ENCODE data around the gene RPL11. TPM values are rescaled to one million over a fixed set of nuclear protein-coding genes. Genes with fewer than 3 reads are reported as not detected.
"Not testable (repeated sequence)": the region's sequence is repeated elsewhere in the genome, so short reads cannot be mapped to it uniquely, and the experiment has no call there.

RPL11 gene
- total RNA-seq, 1 donor = 592 TPM

- DNase-seq (ENCODE audit: low read depth) = no peak
- no peak for TF ChIP-seq CTCF (IDR thresholded peaks at IDR 0.05; ENCODE audit: insufficient read depth, low read depth, low read length)
- H3K4me3 ChIP-seq (ENCODE audit: low read depth, low read length) = no peak overlapping the region
Observed at GRCh38 chr1:23684415-23684814, 7.2 kb upstream of the RPL11 start.

- not testable (repeated sequence) for H3K4me3 ChIP-seq (ENCODE audit: low read depth, low read length); DNase-seq (ENCODE audit: low read depth)
Observed at GRCh38 chr1:23685197-23685596, 6.4 kb upstream of the RPL11 start.

DNA sequence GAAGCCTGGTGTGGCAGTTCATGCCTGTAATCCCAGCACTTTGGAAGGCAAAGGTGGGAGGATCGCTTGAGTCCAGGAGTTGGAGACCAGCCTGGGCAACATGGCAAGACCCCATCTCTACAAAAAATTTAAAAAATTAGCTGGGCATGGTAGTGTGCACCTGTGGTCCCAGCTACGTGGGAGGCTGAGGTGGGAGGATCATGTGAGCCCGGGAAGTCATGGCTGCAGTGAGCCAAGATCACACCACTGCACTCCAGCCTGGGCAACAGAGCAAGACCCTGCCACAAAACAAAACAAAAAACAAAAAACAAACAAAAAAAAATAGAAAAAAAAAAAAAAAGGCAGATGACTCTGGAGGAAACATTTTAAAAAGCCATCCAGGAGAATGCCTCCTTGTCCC is 3.9 kb upstream of the RPL11 start:
- not testable (repeated sequence) for H3K4me3 ChIP-seq (ENCODE audit: low read depth, low read length); DNase-seq (ENCODE audit: low read depth)

GRCh38 chr1:23688281-23688680 is 3.3 kb upstream of the RPL11 start:
- not testable (repeated sequence) for DNase-seq (ENCODE audit: low read depth); H3K4me3 ChIP-seq (ENCODE audit: low read depth, low read length)

- TF ChIP-seq CTCF (IDR thresholded peaks at IDR 0.05; ENCODE audit: insufficient read depth, low read depth, low read length) = no peak
- H3K4me3 ChIP-seq (ENCODE audit: low read depth, low read length) = peak overlapping the region; percentile 97
- DNase-seq (ENCODE audit: low read depth) = no peak
Observed at GRCh38 chr1:23692308-23692871, 784 bp downstream of the RPL11 start.

DNA sequence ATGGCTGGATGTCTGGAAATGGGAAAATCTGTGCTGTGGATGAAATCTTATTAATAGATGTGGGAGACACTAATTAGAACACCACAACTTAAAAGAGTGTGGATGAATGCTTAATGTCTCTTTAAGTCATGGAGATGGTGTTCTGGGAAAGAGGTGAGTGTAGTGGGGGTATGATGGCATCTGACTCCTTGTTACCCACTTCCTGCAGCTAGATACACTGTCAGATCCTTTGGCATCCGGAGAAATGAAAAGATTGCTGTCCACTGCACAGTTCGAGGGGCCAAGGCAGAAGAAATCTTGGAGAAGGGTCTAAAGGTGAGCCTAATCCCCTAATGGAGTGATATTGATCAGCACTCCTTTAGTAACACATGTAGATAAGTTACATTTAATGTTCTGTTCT is 2.0 kb downstream of the RPL11 start:
- no peak for TF ChIP-seq CTCF (IDR thresholded peaks at IDR 0.05; ENCODE audit: insufficient read depth, low read depth, low read length)
- H3K4me3 ChIP-seq (ENCODE audit: low read depth, low read length) = peak overlapping the region; percentile 97
- DNase-seq (ENCODE audit: low read depth) = no peak

GRCh38 chr1:23694371-23694770 is 2.8 kb downstream of the RPL11 start:
- no peak for TF ChIP-seq CTCF (IDR thresholded peaks at IDR 0.05; ENCODE audit: insufficient read depth, low read depth, low read length)
- no peak overlapping the region for H3K4me3 ChIP-seq (ENCODE audit: low read depth, low read length)
- no peak for DNase-seq (ENCODE audit: low read depth)

DNA sequence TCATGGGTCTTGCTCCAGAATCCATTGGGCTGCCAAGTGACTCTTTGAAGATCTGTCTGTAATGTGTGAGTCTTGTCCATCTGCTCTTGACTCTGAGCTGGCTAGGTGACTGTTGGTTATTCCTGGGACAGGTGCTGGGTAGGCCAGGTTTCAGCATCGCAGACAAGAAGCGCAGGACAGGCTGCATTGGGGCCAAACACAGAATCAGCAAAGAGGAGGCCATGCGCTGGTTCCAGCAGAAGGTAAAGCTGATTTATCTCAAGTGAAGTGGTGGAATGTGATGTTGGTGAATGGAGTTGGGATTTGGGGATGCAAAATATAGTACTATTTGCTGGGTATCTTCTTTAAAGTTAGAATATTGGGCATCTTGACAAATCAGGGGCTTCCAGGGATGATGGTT is 4.1 kb downstream of the RPL11 start:
- DNase-seq (ENCODE audit: low read depth) = no peak
- no peak for TF ChIP-seq CTCF (IDR thresholded peaks at IDR 0.05; ENCODE audit: insufficient read depth, low read depth, low read length)
- no peak overlapping the region for H3K4me3 ChIP-seq (ENCODE audit: low read depth, low read length)

All from fibroblast of villous mesenchyme (primary cell).